GM12892 (cell line): ENCODE results near the gene CCDC192.

Experiments
- POLR2A ChIP-seq: IDR thresholded peaks from 2 replicates; pipeline ENCODE4 v1.6.1; 2011; ENCODE audit warnings: low read depth, low read length, control low read depth
- POLR2AphosphoS5 ChIP-seq: IDR thresholded peaks from 2 replicates; pipeline ENCODE4 v1.6.1; 2011; ENCODE audit warnings: low read depth, low read length, control low read depth
- TAF1 ChIP-seq: IDR thresholded peaks from 2 replicates; pipeline ENCODE4 v1.6.1; 2011; ENCODE audit warnings: low read depth, mild to moderate bottlenecking, control low read depth, low read length, borderline replicate concordance

DNA sequence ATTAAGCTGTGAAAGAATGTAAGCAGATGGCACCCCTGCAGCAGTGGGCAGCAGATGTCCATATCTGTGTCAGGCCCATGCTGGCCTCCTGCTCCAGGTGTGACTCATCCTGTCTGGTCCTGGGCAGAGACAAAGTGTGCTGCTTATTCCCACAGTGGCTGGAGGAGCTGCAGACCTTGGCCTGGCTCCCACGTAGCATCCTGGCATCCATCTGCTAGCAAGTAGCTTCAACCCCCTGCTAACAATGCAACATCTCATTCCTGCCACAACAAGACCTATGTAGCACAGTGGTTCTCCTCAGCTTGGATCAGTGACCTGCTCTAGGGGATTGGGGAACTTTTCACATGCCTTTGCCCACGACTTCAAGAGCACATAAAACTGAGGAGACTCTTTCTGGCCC, 254.0 kb downstream of the CCDC192 start:
- TF ChIP-seq POLR2A: no peak
- TF ChIP-seq POLR2AphosphoS5: no peak
- TF ChIP-seq TAF1: no peak
